Measurements from ENCODE around the gene CDK11A.
A peak's percentile ranks its signal among the peaks of the same experiment; 100 is the strongest.
"Not testable (repeated sequence)": the region's sequence is repeated elsewhere in the genome, so short reads cannot be mapped to it uniquely, and the experiment has no call there.

CDK11A gene

GRCh38 chr1:1721201-1721600 is 3.0 kb downstream of the CDK11A start:
- no peak for DNase-seq

GRCh38 chr1:1715109-1715883 is 8.9 kb downstream of the CDK11A start:
- not testable (repeated sequence) for DNase-seq

GRCh38 chr1:1707897-1708296 is 16.3 kb downstream of the CDK11A start:
- DNase-seq, result not testable (repeated sequence)

GRCh38 chr1:1707241-1707640 is 16.9 kb downstream of the CDK11A start:
- DNase-seq, result not testable (repeated sequence)

- not testable (repeated sequence) for DNase-seq
Observed at GRCh38 chr1:1705623-1706022, 18.5 kb downstream of the CDK11A start.

- DNase-seq, result not testable (repeated sequence)
Observed at GRCh38 chr1:1704284-1704957, 19.7 kb downstream of the CDK11A start.

GRCh38 chr1:1703796-1704195 is 20.4 kb downstream of the CDK11A start:
- no peak for DNase-seq

GRCh38 chr1:1702506-1702905 is 21.7 kb downstream of the CDK11A start:
- not testable (repeated sequence) for DNase-seq

GRCh38 chr1:1700557-1700956 is 23.6 kb downstream of the CDK11A start:
- DNase-seq, result not testable (repeated sequence)

- not testable (repeated sequence) for DNase-seq
Observed at GRCh38 chr1:1700067-1700466, 24.1 kb downstream of the CDK11A start.

- not testable (repeated sequence) for DNase-seq
Observed at GRCh38 chr1:1699061-1699460, 25.1 kb downstream of the CDK11A start.

GRCh38 chr1:1697358-1698183 is 26.6 kb downstream of the CDK11A start:
- not testable (repeated sequence) for DNase-seq

- DNase-seq, result not testable (repeated sequence)
Observed at GRCh38 chr1:1696431-1697357, 27.5 kb downstream of the CDK11A start.

GRCh38 chr1:1692714-1693647 is 31.2 kb downstream of the CDK11A start, which contains the start of gene SLC35E2B:
Gene SLC35E2B (minus strand): TSS chr1:1692795. CDS start chr1:1676699, 16,096 bp downstream.
- DNase-seq, result peak; percentile 43 to 96 (median 81)

- peak in 2 of 4 experiments; percentile 78 to 91 for DNase-seq
Observed at GRCh38 chr1:1692324-1692713, 31.8 kb downstream of the CDK11A start.

- DNase-seq, result not testable (repeated sequence)
Observed at GRCh38 chr1:1691443-1691842, 32.7 kb downstream of the CDK11A start.

GRCh38 chr1:1689526-1689925 is 34.6 kb downstream of the CDK11A start:
- not testable (repeated sequence) for DNase-seq

- DNase-seq, result no peak
Observed at GRCh38 chr1:1687846-1688245, 36.3 kb downstream of the CDK11A start.

- DNase-seq, result no peak
Observed at GRCh38 chr1:1684031-1684681, 40.0 kb downstream of the CDK11A start.

All from activated naive CD4-positive, alpha-beta T cell (primary cell).